HG02678 (cell line): ENCODE data around the gene TSPY8.
"Not testable (repeated sequence)": the region's sequence is repeated elsewhere in the genome, so short reads cannot be mapped to it uniquely, and the experiment has no call there.

Experiments
- ATAC-seq: cut with Tn5 transposase; IDR thresholded peaks from one replicate; pipeline ENCODE4 v1.9.1; 2021; ENCODE audit warnings: mild to moderate bottlenecking, moderate library complexity; ENCODE audit not compliant: unreplicated experiment

Gene TSPY8

DNA sequence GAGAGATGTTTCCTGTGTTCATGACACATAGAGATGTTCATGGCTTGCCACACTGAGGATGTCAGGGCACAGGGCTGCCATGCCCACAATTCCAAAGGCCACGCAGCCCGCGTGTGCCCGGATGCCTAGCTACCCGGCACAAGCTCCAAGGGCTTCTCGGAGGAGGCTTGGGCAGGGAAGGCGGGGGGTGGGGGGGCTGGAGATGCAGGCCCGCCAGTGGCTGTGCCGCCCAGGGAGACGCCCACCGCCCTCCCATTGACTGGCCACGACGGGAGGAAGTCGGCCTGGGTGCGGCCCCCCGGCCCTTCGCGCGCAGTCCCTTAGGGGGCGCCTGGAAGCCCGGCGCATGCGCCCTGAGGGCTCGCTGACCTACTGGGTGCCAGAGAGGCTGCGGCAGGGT is at the start of gene TSPY8:
Gene TSPY8, plus strand, starts transcription at position 301 of the 400 bp plus-strand sequence. Its CDS starts 46 bp downstream, at position 347.
- ATAC-seq, result not testable (repeated sequence)

GRCh38 chrY:9320996-9321395 is 36.6 kb upstream of the TSPY8 start:
- ATAC-seq, result no peak

DNA sequence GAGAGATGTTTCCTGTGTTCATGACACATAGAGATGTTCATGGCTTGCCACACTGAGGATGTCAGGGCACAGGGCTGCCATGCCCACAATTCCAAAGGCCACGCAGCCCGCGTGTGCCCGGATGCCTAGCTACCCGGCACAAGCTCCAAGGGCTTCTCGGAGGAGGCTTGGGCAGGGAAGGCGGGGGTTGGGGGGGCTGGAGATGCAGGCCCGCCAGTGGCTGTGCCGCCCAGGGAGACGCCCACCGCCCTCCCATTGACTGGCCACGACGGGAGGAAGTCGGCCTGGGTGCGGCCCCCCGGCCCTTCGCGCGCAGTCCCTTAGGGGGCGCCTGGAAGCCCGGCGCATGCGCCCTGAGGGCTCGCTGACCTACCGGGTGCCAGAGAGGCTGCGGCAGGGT is 20.4 kb upstream of the TSPY8 start, which contains the start of gene TSPY4:
Gene TSPY4, plus strand, starts transcription at position 301 of the 400 bp plus-strand sequence. Its CDS starts 46 bp downstream, at position 347.
- ATAC-seq, result not testable (repeated sequence)

DNA sequence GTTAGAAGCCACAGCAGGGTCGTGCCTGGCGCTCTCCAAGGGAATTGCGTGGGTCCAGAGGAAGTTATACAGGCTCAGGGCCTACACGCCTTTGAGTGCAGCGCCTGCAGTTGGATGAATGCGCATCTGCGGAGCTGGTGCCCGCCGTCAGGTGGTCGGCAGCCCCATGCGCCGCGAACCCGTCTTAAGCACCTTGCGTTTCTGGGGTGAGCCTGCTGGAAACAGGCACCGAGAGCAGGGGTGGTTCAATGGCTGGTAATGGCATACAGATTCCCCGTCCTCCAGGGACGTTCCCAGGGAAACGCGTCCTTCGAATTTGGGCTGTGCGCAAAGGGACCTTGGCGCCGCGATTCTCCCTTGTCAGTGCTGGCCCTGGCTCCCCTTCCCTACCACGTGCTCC is 38.9 kb downstream of the TSPY8 start:
- not testable (repeated sequence) for ATAC-seq

GRCh38 chrY:9398121-9398520 is 40.5 kb downstream of the TSPY8 start, which contains the start of gene TSPY3:
TSS of gene TSPY3 (plus strand) at chrY:9398421. CDS start at chrY:9398467, 46 bp downstream.
- ATAC-seq, result not testable (repeated sequence)
